ENCODE data around the gene ISM2.
"Not testable (repeated sequence)": the region's sequence is repeated elsewhere in the genome, so short reads cannot be mapped to it uniquely, and the experiment has no call there.

DNA sequence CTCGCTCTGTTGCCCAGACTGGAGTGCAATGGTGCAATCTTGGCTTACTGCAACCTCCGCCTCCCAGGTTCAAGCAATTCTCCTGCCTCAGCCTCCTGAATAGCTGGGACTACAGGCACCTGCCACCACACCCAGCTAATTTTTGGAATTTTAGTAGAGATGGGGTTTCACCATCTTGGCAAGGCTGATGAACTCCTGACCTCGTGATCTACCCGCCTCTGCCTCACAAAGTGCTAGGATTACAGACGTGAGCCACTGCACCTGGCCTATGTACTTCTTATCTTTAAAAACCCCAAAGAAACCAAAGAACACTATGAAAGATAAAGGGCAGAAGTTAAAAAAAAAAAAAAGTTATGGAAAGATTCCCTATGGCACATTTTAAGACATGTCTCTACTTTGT is 38.3 kb upstream of the ISM2 start:
- TF ChIP-seq, protein P1, sequence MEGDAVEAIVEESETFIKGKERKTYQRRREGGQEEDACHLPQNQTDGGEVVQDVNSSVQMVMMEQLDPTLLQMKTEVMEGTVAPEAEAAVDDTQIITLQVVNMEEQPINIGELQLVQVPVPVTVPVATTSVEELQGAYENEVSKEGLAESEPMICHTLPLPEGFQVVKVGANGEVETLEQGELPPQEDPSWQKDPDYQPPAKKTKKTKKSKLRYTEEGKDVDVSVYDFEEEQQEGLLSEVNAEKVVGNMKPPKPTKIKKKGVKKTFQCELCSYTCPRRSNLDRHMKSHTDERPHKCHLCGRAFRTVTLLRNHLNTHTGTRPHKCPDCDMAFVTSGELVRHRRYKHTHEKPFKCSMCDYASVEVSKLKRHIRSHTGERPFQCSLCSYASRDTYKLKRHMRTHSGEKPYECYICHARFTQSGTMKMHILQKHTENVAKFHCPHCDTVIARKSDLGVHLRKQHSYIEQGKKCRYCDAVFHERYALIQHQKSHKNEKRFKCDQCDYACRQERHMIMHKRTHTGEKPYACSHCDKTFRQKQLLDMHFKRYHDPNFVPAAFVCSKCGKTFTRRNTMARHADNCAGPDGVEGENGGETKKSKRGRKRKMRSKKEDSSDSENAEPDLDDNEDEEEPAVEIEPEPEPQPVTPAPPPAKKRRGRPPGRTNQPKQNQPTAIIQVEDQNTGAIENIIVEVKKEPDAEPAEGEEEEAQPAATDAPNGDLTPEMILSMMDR (IDR thresholded peaks at IDR 0.05) = not testable (repeated sequence)
- not testable (repeated sequence) for TF ChIP-seq POLR2AphosphoS5, POLR2A, EP300 (IDR thresholded peaks at IDR 0.05)
